HG03457 (cell line): ENCODE results near the gene CNIH3.
"Not testable (repeated sequence)": the region's sequence is repeated elsewhere in the genome, so short reads cannot be mapped to it uniquely, and the experiment has no call there.

Source experiments
- ATAC-seq: cut with Tn5 transposase; IDR thresholded peaks from one replicate; pipeline ENCODE4 v1.9.1; 2021; ENCODE audit warnings: moderate number of reproducible peaks; ENCODE audit not compliant: unreplicated experiment

Gene CNIH3

GRCh38 chr1:224684979-224685425, 68.9 kb downstream of the CNIH3 start:
- no peak for ATAC-seq

GRCh38 chr1:224686140-224686539, 70.0 kb downstream of the CNIH3 start:
- ATAC-seq, result not testable (repeated sequence)

GRCh38 chr1:224687465-224687864, 71.3 kb downstream of the CNIH3 start:
- ATAC-seq, result no peak

- ATAC-seq, result no peak
Observed at GRCh38 chr1:224689374-224689773, 73.3 kb downstream of the CNIH3 start.

- no peak for ATAC-seq
Observed at GRCh38 chr1:224690576-224690975, 74.5 kb downstream of the CNIH3 start.

GRCh38 chr1:224691148-224691925, 75.2 kb downstream of the CNIH3 start:
- no peak for ATAC-seq

GRCh38 chr1:224694969-224695368, 78.9 kb downstream of the CNIH3 start:
- no peak for ATAC-seq

GRCh38 chr1:224696021-224696420, 79.9 kb downstream of the CNIH3 start:
- no peak for ATAC-seq

- no peak for ATAC-seq
Observed at GRCh38 chr1:224696891-224697765, 81.0 kb downstream of the CNIH3 start.

GRCh38 chr1:224698015-224698451, 81.9 kb downstream of the CNIH3 start:
- no peak for ATAC-seq

GRCh38 chr1:224700918-224701531, 84.9 kb downstream of the CNIH3 start:
- no peak for ATAC-seq

- ATAC-seq, result no peak
Observed at GRCh38 chr1:224703702-224704101, 87.6 kb downstream of the CNIH3 start.

GRCh38 chr1:224704107-224704735, 88.1 kb downstream of the CNIH3 start:
- ATAC-seq, result no peak

- no peak for ATAC-seq
Observed at GRCh38 chr1:224705578-224705977, 89.5 kb downstream of the CNIH3 start.

- no peak for ATAC-seq
Observed at GRCh38 chr1:224707843-224708725, 92.0 kb downstream of the CNIH3 start.

- no peak for ATAC-seq
Observed at GRCh38 chr1:224710196-224710595, 94.1 kb downstream of the CNIH3 start.

GRCh38 chr1:224711231-224711756, 95.2 kb downstream of the CNIH3 start:
- not testable (repeated sequence) for ATAC-seq

GRCh38 chr1:224711876-224712275, 95.8 kb downstream of the CNIH3 start:
- no peak for ATAC-seq

- ATAC-seq, result no peak
Observed at GRCh38 chr1:224713228-224713627, 97.1 kb downstream of the CNIH3 start.

GRCh38 chr1:224714553-224714952, 98.4 kb downstream of the CNIH3 start:
- no peak for ATAC-seq
